Ramos (cell line): ENCODE results near the gene FYN.
"Not testable (repeated sequence)": the region's sequence is repeated elsewhere in the genome, so short reads cannot be mapped to it uniquely, and the experiment has no call there.

Experiments
- in situ Hi-C: fragments of 300-500 bp; cut with MboI; formaldehyde crosslinking; loops from one replicate; pipeline ENCODE4 v1.14.3; 2022; ENCODE audit warnings: low sequenced_read_pairs; ENCODE audit not compliant: unreplicated experiment

Gene FYN

DNA sequence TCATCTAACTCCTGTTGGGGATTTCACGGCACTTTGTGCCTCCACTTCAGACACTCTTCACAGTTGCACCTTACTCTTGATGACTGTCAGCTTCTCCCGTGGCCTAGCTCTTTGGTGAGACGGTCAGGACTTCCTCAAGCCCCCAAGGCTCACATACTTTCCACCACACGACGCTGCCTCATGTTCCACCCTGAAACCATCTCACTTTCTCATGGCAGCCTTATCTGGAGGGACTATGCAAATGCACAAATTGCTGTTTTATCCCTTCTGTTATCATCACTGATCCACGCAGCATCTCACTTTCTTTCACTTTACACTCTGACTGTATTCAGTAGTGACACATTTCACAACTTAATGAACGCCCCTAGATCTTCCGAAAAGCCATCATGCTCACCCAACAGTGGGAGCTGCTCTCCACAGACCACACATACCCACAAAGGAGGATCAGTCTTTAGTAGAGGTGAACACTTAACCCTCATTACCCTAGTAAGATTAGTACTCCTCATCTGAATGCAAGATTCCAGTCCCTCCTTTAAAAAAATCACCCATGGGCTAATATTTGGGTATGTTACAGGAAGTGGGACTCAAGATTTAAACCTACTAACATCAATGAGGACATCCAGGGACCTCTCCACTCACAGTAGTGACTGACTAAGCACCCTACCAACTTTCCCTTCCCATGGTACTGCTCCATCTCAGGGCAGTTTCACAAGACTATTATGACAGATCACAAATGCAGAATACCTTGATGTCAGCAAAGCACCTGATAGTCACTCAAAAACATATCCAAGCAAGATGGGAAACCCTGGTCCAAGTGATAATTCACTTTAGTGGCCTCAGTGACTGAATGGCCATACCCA is 35.4 kb downstream of the FYN start:
- in situ Hi-C loops = no loop called here

DNA sequence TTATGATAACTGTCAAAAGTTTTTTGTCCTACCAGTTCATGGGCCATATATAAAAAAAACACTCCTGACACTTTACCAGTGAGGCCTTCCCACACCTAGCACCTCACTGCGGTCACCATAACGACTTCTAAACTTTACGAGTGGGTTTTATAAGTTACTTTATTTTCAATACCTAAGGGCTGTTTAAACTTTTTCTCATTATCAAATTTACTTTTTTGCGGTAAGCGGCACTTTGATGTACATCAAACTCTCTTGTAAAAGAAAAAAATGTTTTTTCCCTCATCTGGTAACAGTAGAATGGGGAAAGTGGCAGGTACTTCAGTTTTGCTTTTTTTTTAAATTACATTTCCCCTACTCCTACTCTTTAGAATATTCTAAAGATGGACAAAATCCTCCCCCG is 36.2 kb downstream of the FYN start:
- in situ Hi-C loops = no loop called here

DNA sequence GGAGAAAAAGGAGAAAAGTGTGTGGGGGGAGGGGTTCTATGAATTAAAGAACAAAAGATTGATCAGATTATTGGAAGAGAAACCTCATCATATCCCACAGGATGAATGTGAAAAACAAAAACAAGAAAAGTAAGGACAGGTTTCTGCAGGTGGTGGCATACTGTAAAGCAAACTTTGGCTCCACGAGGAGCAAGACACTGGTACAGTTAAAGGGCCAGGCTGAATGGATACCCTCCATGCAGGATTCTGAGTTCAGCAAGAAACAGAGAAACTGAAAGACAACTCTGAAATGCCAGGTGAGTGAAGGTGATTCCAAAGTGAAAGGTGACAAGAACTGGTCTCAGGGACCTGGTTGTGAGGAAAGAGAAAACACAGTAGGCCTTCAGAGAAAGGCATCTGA is 37.4 kb downstream of the FYN start:
- in situ Hi-C loops = no loop called here

DNA sequence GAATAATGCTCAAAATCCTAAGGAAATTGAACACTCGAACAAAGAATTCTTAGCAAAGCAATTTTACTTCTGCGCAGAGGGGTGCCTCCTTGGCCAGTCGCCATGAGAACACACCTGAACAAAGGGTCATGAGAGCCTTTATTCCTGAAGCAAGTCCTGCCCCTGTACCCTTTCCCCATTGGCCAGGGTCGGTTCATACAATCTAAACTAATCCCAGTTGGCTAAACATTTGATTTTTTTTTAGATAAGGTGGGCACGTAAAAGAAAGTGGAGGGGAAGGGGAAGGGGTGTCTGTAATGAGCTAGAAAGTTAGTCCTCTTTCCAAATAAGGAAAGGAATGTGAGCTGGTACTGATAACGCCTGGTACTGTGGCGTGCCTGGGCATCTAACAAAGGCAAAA is 37.9 kb downstream of the FYN start:
- in situ Hi-C loops = not testable (repeated sequence)

DNA sequence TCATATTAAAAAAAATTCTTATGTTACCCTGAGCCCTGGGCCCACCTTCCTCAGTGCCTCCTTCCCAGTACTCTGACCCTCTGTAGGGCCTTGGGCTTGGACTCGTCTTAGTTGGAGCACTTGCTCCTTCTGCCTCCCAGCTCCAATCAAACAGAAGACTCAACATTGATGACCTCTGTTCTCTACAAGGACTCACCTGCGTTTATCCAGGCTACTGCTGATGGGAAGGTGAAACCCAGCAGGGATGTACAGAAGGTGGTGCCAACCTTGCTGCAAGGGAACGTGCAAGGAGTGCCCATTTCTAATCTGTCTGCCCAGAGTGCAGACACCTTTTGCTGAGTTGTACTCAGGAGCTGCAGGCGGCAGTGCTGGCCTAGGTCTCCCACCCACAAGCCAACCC is 38.9 kb downstream of the FYN start:
- in situ Hi-C loops = no loop called here

DNA sequence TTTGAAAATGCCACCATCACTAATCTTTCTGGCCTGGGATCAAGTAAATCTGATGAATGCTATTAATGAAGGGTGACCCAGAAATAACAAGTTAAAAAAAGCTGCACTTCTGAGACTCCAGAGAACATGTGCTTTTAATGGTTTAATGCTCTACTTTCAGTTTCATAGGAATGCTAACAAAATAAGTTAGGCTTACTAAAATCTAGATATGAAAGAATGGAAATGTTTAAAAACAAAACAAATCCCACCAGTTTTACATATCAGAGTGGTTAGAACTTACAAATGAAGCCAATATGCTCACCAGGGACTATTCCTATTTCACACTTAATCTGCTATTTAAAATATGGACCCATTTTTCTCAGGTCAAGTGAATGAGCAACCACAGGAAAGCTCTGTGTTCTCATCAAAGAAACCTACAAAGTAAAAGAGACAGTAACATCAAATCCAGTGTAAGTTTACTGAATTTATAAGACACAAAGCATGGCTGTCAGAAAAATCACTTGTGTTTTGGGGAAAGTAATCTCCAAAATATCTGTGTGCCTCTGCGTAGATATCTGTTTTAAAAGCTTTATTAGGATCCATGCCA is 40.3 kb downstream of the FYN start:
- in situ Hi-C loops = no loop called here

DNA sequence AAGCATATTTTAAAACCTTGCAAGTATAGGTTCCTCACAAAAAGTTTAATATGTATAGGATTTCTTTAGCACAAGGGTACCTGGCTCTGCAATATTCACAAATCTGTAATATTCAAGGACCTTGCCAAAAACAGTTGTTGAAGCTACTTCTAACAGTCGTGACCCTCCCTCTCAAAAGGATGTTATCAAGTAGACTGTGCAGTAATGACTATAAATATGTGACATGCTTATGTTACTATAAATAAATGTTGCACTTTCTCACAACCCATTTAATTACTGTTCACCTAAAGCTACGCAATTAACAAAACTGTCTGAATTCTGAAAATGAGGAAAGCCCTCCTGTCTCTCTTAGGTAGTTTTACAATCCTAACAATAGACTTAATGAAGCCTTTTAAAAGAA is 41.8 kb downstream of the FYN start:
- in situ Hi-C loops = no loop called here

DNA sequence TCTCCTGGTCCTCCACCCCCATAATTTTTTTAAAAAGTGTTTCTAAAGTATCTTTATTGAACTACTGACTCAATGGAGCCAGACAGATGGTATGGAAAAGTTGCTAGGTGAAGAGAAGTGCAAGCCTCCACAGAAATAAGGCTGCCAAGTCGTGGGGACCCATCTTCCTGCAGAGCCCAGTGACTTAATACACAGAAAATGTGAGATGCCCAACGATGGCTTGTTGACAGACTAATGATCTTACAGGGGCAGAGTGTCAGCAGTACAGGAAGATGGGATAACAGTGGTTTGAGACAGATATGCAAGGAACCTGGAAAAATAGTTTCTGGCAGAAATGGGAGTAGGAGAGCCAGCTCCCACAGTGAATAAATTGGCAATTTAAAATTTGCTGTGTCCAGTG is 43.3 kb downstream of the FYN start:
- in situ Hi-C loops = no loop called here

DNA sequence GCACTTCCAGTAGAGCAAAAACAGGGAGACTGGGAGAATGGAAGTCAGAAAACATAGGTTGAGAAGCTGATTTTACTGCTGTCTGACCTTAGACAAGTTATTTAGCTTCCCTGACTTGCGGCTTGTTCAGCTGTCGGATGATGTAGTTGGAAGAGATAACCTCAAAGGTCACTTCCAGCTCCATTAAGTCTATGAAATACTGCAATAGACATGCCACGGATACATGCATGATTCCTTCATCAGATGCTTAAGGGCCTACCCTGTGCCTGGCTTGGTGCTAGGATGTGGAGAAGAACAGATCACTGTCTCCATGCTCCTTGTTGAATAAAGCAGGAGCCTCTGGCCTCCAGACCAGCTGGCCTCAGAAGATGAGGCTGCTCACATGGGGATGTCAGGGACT is 43.7 kb downstream of the FYN start:
- in situ Hi-C loops = no loop called here

DNA sequence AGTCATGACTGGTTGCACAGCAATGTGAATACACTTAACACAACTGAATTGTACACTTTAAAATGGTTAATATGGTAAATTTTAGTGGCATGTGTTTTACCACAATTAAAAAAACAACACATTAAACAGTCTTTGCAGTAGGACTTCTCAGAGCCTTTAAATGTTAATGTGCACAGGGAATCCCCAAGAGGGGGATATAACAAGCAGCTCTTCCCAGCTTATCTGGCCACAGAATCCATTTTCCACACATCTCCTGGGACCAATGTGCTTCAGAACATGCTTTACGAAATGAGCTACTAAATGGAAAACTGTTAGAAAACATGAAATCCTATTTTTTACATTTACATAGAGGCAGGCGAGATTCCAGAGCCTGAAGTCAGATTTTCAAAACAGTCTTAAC is 44.4 kb downstream of the FYN start:
- in situ Hi-C loops = no loop called here

DNA sequence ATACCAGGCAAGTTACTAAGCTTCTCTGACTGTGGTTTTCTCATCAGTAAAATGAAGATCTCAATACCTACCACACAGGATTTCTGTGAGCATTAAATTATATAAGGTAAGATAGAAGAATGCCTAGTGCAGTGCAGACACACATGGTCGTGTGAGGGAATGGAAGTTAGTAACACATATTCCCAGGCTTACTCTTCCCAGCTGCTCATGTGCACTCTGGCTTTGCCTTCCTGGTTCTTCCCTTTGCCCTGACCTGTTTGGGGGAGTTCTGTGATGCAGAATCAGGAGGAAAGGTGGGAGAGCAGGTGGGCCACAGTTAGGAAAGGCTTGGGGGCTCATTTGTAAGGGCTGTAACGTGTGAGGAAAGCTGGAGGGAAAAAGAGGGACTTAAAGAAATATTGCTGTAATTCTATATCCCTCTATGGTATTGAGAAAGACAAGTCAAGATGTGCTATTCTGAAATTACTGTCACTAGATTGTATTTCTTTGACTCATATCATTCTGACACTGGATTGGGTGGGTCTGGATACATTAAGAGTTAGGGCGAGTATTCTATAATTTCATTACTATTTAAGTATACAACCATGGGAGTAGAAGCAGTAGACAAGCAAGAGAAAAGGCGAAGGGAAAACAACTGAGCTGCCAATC is 47.7 kb downstream of the FYN start:
- in situ Hi-C loops = no loop called here

DNA sequence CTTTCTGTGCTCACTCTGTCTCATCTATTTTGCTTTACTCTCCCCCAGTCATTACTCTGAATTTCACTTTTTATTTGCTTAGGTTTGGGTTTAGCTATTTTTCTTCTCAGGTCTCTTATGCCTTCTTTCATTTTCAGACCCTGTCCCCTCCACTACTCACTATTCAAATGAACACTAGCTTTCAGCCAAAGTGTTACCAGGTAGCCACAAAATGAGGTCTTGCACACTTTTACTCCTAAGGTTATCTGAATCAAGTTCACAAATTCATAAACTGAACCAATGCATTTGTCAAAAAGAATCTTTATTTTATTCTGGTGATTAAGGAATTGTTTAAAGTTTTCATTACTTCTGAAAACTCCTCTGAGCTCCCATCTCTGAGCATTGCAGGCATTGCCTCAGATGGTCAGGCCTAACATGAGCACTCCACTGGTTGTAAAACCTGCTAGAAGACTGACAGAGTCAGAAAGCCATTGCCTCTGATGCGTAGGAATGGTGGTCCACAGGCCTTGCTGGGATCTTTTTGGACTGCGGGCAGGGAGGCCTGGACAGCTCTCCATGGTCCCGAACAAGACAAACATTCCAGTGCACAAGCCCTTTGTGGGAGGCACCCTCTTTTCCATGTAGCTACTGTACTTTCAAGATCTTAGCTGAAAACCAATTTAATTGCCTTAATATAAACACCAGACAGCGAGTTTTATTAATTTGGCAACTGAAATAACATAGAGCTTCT is 48.5 kb downstream of the FYN start:
- in situ Hi-C loops = no loop called here

DNA sequence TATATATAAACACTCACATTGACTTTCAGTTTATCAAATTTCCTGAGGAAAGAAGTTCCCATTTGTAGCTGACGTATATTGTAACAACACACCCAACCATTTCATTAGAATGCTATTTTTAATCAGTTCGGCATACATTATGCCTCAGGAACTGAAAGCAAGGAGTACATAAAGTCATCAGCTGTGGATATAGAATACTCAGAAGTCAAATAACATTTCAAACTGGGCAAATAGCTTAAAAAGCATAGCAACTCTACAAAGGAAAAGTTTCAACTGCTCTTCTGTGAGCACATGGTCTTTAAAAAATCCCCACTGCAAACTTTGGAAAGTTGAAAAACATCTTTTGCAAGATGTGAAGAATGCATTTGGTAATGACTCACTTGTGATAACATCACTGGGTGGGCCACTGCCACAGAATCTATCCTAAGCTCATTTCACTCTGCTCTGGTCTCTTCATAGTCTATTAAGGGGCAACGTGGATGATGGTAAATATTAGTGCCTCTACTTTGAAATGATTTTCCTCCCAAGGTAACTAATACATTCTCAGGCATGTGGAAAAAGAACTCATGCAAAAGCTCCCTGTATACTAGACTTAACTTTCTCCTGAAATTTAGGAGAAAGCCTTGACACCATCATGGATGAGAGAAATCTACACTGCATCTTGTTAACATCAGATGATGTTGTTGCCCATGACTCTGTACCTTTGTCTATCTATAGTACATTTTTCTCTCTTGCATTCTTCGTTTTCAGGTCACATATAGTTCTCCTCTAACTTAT is 49.2 kb downstream of the FYN start:
- in situ Hi-C loops = no loop called here

DNA sequence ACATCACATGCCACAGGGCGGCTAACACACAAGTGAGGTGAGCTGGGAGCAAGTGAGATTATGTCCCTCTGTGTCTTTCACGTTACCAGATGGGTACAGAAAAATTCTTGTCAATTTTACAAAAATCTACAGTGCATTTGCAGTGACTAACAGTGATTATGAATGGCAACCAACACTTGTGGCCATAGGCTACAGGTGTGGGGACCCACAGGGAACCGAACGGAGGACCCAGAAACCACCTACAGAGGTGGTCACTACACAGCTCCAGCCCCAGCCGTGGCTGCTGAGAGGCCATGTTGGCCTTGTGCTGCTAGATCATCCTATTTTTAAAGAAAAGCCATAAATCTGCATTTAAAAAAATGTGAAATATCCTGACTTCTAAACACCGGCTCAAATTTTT is 50.2 kb downstream of the FYN start:
- in situ Hi-C loops = no loop called here

DNA sequence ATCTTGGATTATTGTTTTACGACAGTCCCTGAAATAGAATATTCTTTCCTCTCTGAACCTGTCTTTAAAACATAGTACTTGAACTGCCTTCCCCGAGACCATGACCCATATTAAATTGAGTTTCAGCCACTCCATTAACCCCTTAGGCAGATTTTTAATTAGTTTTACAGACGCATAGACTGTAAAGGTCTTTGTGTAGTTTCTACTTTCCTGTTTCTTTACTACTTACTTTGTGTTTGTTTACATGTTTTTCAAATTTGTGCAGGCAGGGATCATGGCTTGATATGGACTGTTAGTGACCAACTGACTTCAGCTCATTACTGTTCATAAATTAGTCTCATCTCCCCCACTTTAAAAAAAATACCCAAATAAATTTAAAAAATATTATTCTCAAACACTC is 53.8 kb downstream of the FYN start:
- in situ Hi-C loops = no loop called here

DNA sequence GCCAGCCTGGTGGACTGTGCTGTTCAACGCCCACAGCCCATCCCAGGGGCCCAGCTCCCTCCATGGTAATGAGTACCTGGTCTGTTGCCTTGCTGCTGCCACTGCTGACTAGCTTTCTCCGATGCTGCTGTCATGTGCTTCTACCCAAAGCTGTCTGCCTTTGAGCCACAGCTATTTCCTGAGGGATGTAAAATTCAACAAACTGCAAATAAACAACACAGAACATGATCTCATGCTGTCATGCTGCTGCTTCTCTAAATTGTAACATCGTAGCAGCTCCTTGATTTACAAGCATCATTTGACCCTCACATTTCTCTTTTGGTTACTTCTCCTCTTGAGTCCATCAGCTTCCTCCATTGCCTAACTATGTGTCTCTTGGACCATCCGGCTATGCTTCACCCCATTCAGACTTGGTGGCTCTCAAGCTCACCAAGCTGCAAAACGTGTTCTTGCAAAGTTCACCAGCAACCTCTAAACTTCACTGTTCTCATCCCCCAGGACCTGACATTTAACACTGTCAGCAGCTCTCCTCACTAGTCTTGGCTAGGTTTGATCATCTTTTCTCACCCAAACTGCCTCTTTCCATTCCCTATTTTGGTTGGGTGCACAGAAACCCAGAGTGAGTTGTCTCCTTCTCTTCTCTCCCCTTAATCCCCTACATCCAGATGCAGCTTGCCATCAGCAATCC is 54.6 kb downstream of the FYN start:
- in situ Hi-C loops = no loop called here

DNA sequence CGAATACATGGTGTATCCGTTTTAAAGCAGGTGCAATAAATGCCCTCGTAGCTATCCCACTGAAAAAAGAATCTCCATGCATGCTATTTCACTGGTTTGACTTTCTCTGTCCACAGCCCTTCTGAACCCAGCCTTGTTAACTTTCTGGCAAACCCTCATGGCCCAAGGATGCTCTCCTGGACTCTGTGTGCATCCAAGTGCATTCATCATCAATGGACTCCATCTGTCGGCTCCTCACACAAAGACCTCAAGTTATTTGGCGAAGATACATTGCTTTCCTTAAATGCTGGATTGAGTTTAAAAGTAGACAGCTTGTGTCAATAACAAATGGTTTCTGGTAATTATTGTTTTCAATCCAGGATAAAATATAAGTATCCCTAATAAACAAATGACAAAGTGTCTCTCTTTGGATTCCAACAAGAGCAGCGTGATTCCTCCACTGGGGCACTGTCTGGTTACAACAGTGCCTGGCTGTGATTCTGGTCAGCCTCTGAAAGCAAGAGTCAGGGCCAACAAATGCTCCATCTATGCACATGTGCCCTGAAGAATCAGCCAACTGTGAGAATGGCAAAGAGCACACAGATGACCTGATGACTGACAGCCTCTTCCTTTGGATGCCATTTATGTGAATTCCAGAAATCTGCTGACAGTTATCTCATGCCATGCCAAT is 55.7 kb downstream of the FYN start:
- in situ Hi-C loops = no loop called here

DNA sequence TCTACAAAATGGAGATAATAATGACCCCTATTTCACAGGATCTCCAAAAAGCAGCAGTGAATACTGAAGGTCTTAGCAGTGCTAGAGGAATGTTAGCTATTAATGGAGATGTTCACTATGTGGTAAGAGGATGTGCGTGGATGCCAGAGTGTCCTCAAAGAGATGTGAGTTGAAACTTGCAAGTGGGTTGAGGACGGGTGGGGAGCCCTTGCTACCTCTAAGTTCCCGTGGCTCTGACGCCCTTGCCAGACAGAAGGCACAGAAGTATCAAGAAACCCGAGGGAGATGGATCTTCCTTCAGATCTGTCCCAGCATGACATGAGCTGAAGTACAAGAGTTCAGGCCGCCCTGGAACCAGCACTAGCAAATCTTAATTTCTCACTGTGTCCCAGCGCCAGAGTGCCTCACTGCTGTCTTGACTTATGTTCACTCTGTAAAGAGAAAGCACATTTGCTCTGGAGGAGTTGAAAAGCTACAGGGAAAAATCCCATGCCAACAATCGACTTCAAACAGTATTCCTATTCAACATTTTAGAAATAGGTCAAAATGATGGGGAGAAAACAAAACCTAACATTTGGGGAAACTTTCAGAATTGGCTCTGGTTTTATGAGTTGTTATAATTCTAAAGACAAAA is 59.5 kb downstream of the FYN start:
- in situ Hi-C loops = no loop called here

DNA sequence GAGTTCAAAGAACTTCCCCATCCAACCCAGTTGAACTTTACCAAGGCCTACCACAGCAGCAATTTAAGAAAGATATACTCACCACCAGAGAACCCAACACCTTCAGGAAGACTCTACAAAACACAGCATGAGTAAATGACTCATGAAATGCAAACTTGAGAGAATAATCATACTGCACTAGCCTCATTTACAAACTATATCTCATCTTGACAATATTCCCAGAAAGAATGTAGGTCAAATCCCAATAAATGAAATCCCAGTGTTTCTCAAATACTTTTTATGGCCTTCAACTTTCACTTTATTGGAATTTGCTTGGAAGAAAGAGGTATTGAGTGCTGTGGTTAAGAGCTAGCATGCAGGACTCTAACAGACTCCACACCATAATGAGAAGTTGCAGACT is 60.0 kb downstream of the FYN start:
- in situ Hi-C loops = no loop called here
